ENCODE results near the gene BAZ2B.

GRCh38 chr2:159515441-159515840 is 100.9 kb downstream of the BAZ2B start:
- no peak for TF ChIP-seq CTCF (IDR thresholded peaks at IDR 0.05; ENCODE audit: insufficient read depth, low read length, poor library complexity, severe bottlenecking)
- TF ChIP-seq EZH2phosphoT487 (conservative IDR thresholded peaks at IDR 0.05; ENCODE audit: low read length), result no peak

Data from SU-DHL-6 (cell line).